ENCODE results near the gene HCN2.
A peak's percentile ranks its signal among the peaks of the same experiment; 100 is the strongest.

Gene HCN2

DNA sequence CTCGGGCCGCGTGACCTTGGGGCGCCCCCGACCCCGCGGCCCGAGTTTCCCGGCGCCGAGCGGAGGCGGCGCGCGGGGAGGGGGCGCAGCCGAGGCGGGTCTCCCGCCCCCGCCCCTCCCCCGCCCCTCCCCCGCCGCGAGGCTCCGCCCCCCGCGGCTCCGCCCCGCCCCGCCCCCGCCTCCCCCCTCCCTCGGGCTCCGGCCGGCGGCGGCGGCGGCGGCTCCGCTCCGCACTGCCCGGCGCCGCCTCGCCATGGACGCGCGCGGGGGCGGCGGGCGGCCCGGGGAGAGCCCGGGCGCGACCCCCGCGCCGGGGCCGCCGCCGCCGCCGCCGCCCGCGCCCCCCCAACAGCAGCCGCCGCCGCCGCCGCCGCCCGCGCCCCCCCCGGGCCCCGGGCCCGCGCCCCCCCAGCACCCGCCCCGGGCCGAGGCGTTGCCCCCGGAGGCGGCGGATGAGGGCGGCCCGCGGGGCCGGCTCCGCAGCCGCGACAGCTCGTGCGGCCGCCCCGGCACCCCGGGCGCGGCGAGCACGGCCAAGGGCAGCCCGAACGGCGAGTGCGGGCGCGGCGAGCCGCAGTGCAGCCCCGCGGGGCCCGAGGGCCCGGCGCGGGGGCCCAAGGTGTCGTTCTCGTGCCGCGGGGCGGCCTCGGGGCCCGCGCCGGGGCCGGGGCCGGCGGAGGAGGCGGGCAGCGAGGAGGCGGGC, at the start of gene HCN2:
Gene HCN2 (plus strand): TSS at position 189 of the 703 bp plus-strand sequence. CDS start 65 bp downstream, at position 254.
- Mint-ChIP-seq H3K27ac (no peak within 1 kb of the TSS), H3K4me1 (ENCODE audit: low read depth) (peaks cover 6% of the 10 kb centered on the region), H3K9me3 (no peaks in the 10 kb centered on the region), H3K4me3 (peak within 1 kb of the TSS; percentile 39), H3K27me3 (peaks cover 86% of the 10 kb centered on the region), H3K36me3 (ENCODE audit: low read depth) (no peaks in the 10 kb centered on the region)
- intact Hi-C loops (cut with micrococcal nuclease), result loop anchor here (5.0 kb wide), 1 partner anchor 142 kb away; no protein-coding TSS in a partner anchor

- Mint-ChIP-seq H3K4me3 (no peak overlapping the region), H3K27me3 (peaks cover 20% of the 10 kb centered on the region), H3K36me3 (ENCODE audit: low read depth) (peaks cover 68% of the 10 kb centered on the region), H3K27ac (no peak overlapping the region), H3K9me3 (no peaks in the 10 kb centered on the region), H3K4me1 (ENCODE audit: low read depth) (peaks cover 14% of the 10 kb centered on the region)
- intact Hi-C loops (cut with micrococcal nuclease), result no loop called here
Observed at GRCh38 chr19:540867-541637, 48.6 kb upstream of the HCN2 start.

DNA sequence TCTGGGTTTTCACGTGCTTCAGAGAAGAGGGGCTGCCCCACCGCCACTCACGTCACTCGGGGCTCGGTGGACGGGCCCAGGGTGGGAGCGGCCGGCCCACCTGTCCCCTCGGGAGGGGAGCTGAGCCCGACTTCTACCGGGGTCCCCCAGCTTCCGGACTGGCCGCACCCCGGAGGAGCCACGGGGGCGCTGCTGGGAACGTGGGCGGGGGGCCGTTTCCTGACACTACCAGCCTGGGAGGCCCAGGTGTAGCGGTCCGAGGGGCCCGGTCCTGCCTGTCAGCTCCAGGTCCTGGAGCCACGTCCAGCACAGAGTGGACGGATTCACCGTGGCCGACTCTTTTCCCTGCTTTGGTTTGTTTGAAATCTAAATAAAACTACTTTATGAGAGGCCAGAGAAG, 48.0 kb upstream of the HCN2 start:
- H3K27ac Mint-ChIP-seq, result no peak overlapping the region
- no peak overlapping the region for H3K4me3 Mint-ChIP-seq
- H3K9me3 Mint-ChIP-seq, result no peaks in the 10 kb centered on the region
- peaks cover 20% of the 10 kb centered on the region for H3K27me3 Mint-ChIP-seq
- H3K4me1 Mint-ChIP-seq (ENCODE audit: low read depth), result peaks cover 14% of the 10 kb centered on the region
- intact Hi-C loops (cut with micrococcal nuclease), result no loop called here
- peaks cover 62% of the 10 kb centered on the region for H3K36me3 Mint-ChIP-seq (ENCODE audit: low read depth)

GRCh38 chr19:542173-542866, 47.4 kb upstream of the HCN2 start:
- Mint-ChIP-seq H3K4me3 (no peak overlapping the region), H3K27me3 (peaks cover 20% of the 10 kb centered on the region), H3K27ac (no peak overlapping the region), H3K9me3 (no peaks in the 10 kb centered on the region), H3K36me3 (ENCODE audit: low read depth) (peaks cover 56% of the 10 kb centered on the region), H3K4me1 (ENCODE audit: low read depth) (peaks cover 14% of the 10 kb centered on the region)
- intact Hi-C loops (cut with micrococcal nuclease), result no loop called here

DNA sequence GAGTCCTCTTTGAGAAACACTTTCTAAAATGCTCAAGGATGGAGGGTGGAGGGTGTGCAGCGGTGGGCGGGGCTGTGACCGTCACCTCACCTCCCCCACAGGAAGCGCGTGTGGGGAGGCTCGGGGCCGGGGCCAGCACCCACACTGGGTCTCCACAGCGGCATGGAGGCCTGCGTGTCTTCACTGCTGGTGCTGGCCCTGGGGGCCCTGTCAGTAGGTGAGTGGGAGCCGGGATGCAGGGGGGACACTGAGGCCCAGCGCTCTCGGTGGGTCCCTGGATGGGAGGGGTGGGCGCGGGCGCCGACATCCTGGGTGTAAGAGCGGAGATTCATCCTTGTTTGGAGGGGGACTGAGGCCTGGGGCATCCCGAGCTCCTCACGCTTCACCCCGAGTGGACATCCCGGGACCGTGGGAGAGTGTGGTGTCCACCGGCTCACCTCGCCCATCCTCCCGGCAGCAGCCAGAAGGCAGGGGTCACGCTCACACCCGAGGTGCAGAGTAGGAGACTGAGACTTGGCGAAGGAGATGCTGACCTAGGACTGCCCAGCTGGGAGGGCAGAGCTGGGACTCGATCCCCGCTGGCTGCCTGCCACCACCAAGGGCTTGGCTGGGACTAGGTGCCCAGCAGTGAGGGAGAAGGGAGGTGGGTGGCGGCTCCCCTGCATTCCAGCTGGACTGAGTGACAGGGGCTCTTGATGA, 45.6 kb upstream of the HCN2 start, which contains the start of gene GZMM:
Gene GZMM (plus strand): TSS at position 144 of the 699 bp plus-strand sequence. CDS start 19 bp downstream, at position 163.
- peaks cover 38% of the 10 kb centered on the region for H3K36me3 Mint-ChIP-seq (ENCODE audit: low read depth)
- peaks cover 29% of the 10 kb centered on the region for H3K27me3 Mint-ChIP-seq
- no peak within 1 kb of the TSS for H3K4me3 Mint-ChIP-seq
- H3K27ac Mint-ChIP-seq, result no peak within 1 kb of the TSS
- H3K4me1 Mint-ChIP-seq (ENCODE audit: low read depth), result peaks cover 14% of the 10 kb centered on the region
- no peaks in the 10 kb centered on the region for H3K9me3 Mint-ChIP-seq
- intact Hi-C loops (cut with micrococcal nuclease), result no loop called here

- no peak overlapping the region for H3K4me3 Mint-ChIP-seq
- H3K36me3 Mint-ChIP-seq (ENCODE audit: low read depth), result peaks cover 14% of the 10 kb centered on the region
- intact Hi-C loops (cut with micrococcal nuclease), result no loop called here
- peaks cover 24% of the 10 kb centered on the region for H3K4me1 Mint-ChIP-seq (ENCODE audit: low read depth)
- no peak overlapping the region for H3K27ac Mint-ChIP-seq
- peaks cover 35% of the 10 kb centered on the region for H3K27me3 Mint-ChIP-seq
- H3K9me3 Mint-ChIP-seq, result no peaks in the 10 kb centered on the region
Observed at GRCh38 chr19:547117-547516, 42.6 kb upstream of the HCN2 start.

DNA sequence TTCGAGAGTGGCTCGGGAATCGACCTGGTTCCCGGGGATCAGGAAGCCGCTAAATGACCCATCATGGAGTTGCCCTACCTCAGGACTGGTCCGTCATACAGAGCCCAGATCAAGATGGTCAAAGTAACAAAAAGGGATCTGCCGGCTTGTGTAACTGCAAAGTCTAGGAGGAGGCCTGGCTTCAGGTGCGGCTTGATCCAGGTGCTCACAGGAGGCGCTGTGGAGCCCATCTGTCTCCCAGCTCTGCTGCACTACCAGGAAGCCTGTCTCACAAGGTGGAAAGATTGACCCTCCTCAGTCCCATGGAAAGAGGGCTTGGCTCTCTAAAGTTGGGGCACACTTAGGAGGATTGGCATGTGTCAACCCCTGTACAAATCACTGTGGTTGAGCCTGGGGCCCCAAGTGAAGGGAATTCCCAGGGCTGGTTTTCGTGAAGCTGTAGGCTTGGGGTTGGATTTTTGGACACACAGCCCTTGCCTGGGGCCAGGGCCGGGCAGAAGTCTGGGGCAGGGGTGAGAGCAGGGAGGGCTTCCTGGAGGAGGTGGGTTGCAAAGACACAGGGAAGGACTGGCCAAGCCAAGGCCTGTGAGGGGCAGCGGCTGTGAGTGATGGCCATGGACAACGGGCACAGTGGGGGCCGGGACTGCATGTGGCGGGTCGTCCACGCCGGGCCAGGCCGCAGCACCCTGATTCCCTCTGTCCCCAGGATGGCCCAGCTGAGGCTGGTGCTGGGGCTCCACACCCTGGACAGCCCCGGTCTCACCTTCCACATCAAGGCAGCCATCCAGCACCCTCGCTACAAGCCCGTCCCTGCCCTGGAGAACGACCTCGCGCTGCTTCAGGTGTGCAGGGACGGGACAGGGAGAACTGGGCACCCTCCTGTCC, 41.6 kb upstream of the HCN2 start:
- Mint-ChIP-seq H3K27ac (no peak overlapping the region), H3K4me3 (no peak overlapping the region)
- intact Hi-C loops (cut with micrococcal nuclease), result no loop called here

DNA sequence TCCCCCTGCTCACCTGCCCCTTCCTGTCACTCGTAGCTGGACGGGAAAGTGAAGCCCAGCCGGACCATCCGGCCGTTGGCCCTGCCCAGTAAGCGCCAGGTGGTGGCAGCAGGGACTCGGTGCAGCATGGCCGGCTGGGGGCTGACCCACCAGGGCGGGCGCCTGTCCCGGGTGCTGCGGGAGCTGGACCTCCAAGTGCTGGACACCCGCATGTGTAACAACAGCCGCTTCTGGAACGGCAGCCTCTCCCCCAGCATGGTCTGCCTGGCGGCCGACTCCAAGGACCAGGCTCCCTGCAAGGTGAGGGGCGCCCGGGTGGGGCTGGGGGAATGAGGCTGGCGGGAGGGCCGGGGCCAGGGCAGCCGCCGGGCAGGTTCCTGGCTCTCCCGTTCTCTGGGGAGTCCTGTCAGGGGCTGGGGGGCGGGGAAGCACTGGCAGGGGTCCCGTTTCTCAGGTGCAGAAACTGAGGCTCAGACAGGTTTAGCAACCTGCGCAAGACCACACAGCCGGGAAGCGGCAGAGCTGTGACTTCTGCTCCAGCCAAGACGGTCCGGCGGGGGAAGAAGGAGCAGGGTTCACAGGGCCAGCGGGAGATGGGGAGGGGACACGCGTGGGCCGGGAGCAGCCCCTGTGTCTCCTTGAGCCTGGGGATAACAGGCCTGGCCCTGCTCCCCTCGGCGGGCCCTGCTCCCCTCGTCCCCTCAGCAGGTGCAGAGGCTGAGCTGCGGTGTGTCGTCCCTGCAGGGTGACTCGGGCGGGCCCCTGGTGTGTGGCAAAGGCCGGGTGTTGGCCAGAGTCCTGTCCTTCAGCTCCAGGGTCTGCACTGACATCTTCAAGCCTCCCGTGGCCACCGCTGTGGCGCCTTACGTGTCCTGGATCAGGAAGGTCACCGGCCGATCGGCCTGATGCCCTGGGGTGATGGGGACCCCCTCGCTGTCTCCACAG, 40.5 kb upstream of the HCN2 start:
- Mint-ChIP-seq H3K27me3 (peaks cover 27% of the 10 kb centered on the region), H3K4me1 (ENCODE audit: low read depth) (peaks cover 12% of the 10 kb centered on the region), H3K27ac (no peak overlapping the region), H3K4me3 (no peak overlapping the region), H3K9me3 (no peaks in the 10 kb centered on the region), H3K36me3 (ENCODE audit: low read depth) (no peaks in the 10 kb centered on the region)
- intact Hi-C loops (cut with micrococcal nuclease), result no loop called here

More for the DNA sequence above, 41.6 kb upstream of the HCN2 start:
- Mint-ChIP-seq H3K27me3 (peaks cover 35% of the 10 kb centered on the region), H3K4me1 (ENCODE audit: low read depth) (peaks cover 23% of the 10 kb centered on the region), H3K9me3 (no peaks in the 10 kb centered on the region), H3K36me3 (ENCODE audit: low read depth) (peaks cover 4% of the 10 kb centered on the region)

DNA sequence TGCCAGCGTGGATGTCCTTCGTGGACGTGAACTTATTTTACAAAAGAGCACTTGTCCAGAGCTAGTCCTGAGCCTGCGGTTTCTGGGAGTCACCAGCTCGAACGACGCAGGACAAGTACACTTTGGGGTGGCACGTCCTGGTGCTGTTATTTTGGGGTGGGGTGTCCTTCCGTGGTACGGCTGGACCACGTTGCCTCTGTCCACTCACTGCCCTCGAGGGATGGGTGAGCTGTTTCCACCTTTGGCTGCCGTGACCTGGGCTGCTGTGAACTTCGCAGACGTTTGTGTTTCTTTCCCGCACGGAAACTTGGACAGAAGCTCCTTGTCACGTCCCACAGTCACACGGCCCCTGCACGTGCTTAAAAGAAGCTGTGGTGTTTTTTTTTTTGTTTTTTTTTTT, 34.9 kb upstream of the HCN2 start:
- Mint-ChIP-seq H3K9me3 (no peaks in the 10 kb centered on the region), H3K4me1 (ENCODE audit: low read depth) (peaks cover 39% of the 10 kb centered on the region), H3K27ac (peak overlapping the region; percentile 87), H3K27me3 (peaks cover 7% of the 10 kb centered on the region), H3K36me3 (ENCODE audit: low read depth) (no peaks in the 10 kb centered on the region), H3K4me3 (no peak overlapping the region)
- intact Hi-C loops (cut with micrococcal nuclease), result no loop called here

DNA sequence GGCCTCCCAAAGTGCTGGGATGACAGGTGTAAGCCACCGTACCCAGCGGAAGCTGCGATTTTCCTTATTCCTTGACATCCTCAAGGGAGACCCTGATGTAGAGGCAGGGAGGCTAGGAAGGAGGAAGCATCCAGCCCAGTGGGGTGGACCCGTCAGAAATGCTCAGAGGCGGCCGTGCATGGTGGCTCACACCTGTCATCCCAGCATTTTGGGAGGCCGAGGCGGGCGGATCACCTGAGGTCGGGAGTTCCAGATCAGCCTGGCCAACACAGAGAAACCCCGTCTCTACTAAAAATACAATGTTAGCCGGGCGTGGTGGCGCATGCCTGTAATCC, 34.2 kb upstream of the HCN2 start:
- no peaks in the 10 kb centered on the region for H3K9me3 Mint-ChIP-seq
- peaks cover 45% of the 10 kb centered on the region for H3K4me1 Mint-ChIP-seq (ENCODE audit: low read depth)
- H3K4me3 Mint-ChIP-seq, result peak overlapping the region; percentile 37
- intact Hi-C loops (cut with micrococcal nuclease), result no loop called here
- peak overlapping the region; percentile 87 for H3K27ac Mint-ChIP-seq
- H3K27me3 Mint-ChIP-seq, result peaks cover 7% of the 10 kb centered on the region
- no peaks in the 10 kb centered on the region for H3K36me3 Mint-ChIP-seq (ENCODE audit: low read depth)

DNA sequence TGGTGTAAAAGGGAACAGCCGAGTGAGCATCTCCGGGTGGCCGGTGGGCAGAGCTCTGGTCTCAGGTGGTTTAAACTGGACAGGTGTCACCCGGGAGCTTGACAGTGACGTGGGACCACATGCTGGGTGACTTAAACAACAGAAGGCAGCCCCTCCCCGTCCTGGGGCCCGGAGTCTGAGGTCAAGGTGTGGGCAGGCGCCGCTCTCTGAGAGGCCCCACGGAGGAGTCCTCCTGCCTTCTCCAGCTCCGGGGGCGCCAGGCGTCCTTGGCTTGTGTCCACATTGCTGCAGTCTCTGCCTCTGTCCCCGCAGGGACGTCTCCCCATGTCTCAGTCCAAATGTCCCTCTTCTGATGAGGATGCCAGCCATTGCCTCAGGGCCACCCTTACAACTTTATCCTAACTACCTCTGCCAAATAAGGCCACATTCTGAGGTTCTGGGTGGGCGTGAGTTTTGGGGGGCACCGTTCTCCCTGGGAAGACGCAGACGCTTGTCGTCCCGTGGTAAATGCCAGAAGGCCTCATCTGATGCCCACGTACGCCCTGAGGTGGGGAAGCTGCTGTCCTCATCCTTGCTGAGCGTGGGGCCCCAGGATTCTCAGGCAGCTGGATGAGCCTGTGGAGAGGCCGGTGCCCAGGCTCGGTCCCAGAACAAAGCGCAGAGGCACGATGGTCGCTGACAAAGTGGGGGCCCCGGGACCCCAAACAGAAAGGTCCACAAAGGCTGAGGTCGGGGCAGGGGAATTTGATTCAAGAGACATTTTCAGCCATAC, 32.9 kb upstream of the HCN2 start:
- peaks cover 37% of the 10 kb centered on the region for H3K4me1 Mint-ChIP-seq (ENCODE audit: low read depth)
- H3K36me3 Mint-ChIP-seq (ENCODE audit: low read depth), result no peaks in the 10 kb centered on the region
- no peaks in the 10 kb centered on the region for H3K9me3 Mint-ChIP-seq
- H3K4me3 Mint-ChIP-seq, result peak overlapping the region; percentile 61
- intact Hi-C loops (cut with micrococcal nuclease), result loop anchor here (2.0 kb wide), 1 partner anchor 16 kb away; the partner anchor contains the start of gene BSG
- peak overlapping the region; percentile 87 for H3K27ac Mint-ChIP-seq
- peaks cover 1% of the 10 kb centered on the region for H3K27me3 Mint-ChIP-seq
